Measurements from ENCODE around the gene SCMH1.

Gene SCMH1

DNA sequence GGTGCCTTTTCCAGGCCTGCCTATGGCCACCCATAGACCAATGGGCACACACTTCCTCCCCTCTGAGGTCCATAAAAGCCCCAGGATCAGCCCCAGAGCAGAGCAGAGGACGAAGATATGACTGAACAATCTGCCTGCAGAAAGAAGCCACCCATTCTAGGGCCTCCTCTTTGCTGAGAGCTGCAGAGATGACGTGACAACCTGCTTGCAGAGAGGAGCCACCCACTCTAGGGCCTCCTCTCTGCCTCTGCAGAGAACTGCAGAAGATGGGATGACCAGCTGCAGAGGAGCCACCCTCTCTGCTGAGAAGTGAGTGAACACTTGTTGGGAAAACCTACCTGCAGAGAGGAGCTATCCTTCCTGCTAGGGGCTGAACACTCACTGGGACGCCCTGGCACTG is 79.7 kb downstream of the SCMH1 start:
- DNase-seq (ENCODE audit: low spot score) = no peak
- TF ChIP-seq CTCF (IDR thresholded peaks at IDR 0.05; ENCODE audit: borderline replicate concordance, control extremely low read depth, extremely low read depth, insufficient read depth, missing control alignments) = no peak
- in situ Hi-C loops (cut with MboI; ENCODE audit: low sequenced_read_pairs, unreplicated experiment) = no loop called here

DNA sequence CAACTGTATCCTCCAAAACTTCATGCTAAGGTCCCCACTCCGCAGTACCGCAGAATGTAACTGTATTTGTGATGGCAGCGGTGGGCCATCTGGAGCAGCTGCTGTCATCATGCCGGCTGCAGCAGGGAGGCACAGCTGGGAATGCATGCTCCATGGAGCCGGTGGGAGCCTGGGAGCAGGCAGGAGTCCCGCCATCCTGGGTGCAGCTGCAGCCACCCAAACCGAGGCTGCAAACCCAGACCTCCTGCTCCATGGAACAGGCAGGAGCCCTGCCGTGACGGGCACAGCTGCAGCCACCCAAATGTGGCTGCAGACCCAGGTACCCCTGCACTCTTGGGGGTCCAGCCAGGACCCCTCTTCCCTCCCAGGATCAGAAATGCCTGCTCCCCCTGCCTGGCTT is 80.3 kb downstream of the SCMH1 start:
- TF ChIP-seq CTCF (IDR thresholded peaks at IDR 0.05; ENCODE audit: borderline replicate concordance, control extremely low read depth, extremely low read depth, insufficient read depth, missing control alignments) = no peak
- in situ Hi-C loops (cut with MboI; ENCODE audit: low sequenced_read_pairs, unreplicated experiment) = no loop called here
- no peak for DNase-seq (ENCODE audit: low spot score)

GRCh38 chr1:41160498-41161110 is 81.5 kb downstream of the SCMH1 start:
- no peak for DNase-seq (ENCODE audit: low spot score)
- in situ Hi-C loops (cut with MboI; ENCODE audit: low sequenced_read_pairs, unreplicated experiment) = no loop called here
- TF ChIP-seq CTCF (IDR thresholded peaks at IDR 0.05; ENCODE audit: borderline replicate concordance, control extremely low read depth, extremely low read depth, insufficient read depth, missing control alignments) = no peak

GRCh38 chr1:41158966-41159365 is 83.1 kb downstream of the SCMH1 start:
- in situ Hi-C loops (cut with MboI; ENCODE audit: low sequenced_read_pairs, unreplicated experiment) = no loop called here
- TF ChIP-seq CTCF (IDR thresholded peaks at IDR 0.05; ENCODE audit: borderline replicate concordance, control extremely low read depth, extremely low read depth, insufficient read depth, missing control alignments) = no peak
- no peak for DNase-seq (ENCODE audit: low spot score)

- peak; percentile 11 for DNase-seq (ENCODE audit: low spot score)
- no peak for TF ChIP-seq CTCF (IDR thresholded peaks at IDR 0.05; ENCODE audit: borderline replicate concordance, control extremely low read depth, extremely low read depth, insufficient read depth, missing control alignments)
- in situ Hi-C loops (cut with MboI; ENCODE audit: low sequenced_read_pairs, unreplicated experiment) = no loop called here
These were observed 83.8 kb downstream of the SCMH1 start for GRCh38 chr1:41158147-41158875.

GRCh38 chr1:41155105-41155504 is 87.0 kb downstream of the SCMH1 start:
- in situ Hi-C loops (cut with MboI; ENCODE audit: low sequenced_read_pairs, unreplicated experiment) = no loop called here
- no peak for TF ChIP-seq CTCF (IDR thresholded peaks at IDR 0.05; ENCODE audit: borderline replicate concordance, control extremely low read depth, extremely low read depth, insufficient read depth, missing control alignments)
- DNase-seq (ENCODE audit: low spot score) = no peak

Measured in GM13976 (cell line).